HL-60/S4 treated with phorbol 12-myristate 13-acetate at 8.2 ng/mL for 4 days and 3 days (cell line): ENCODE measurements around the gene CHSY3.

Experiments
- in situ Hi-C: fragments of 300-500 bp; cut with MboI; formaldehyde crosslinking; loops from 2 replicates; pipeline ENCODE4 v1.15.0; 2022; ENCODE audit warnings: low sequenced_read_pairs

Gene CHSY3

GRCh38 chr5:129904102-129904666, at the start of gene CHSY3:
Gene CHSY3 (plus strand): TSS chr5:129904465.
- in situ Hi-C loops: no loop called here

- in situ Hi-C loops: no loop called here
These were observed 47.9 kb upstream of the CHSY3 start for GRCh38 chr5:129856325-129856724.

- in situ Hi-C loops: no loop called here
These were observed 47.1 kb upstream of the CHSY3 start for GRCh38 chr5:129857116-129857515.

- in situ Hi-C loops: no loop called here
These were observed 46.1 kb upstream of the CHSY3 start for GRCh38 chr5:129858131-129858675.

- in situ Hi-C loops: no loop called here
These were observed 19.9 kb upstream of the CHSY3 start for GRCh38 chr5:129884322-129884721.

- in situ Hi-C loops: no loop called here
These were observed 4.8 kb upstream of the CHSY3 start for GRCh38 chr5:129899454-129899853.

- in situ Hi-C loops: no loop called here
These were observed 1.4 kb upstream of the CHSY3 start for GRCh38 chr5:129902816-129903215.

GRCh38 chr5:129903466-129904101, 681 bp upstream of the CHSY3 start:
- in situ Hi-C loops: no loop called here

- in situ Hi-C loops: no loop called here
These were observed 605 bp downstream of the CHSY3 start for GRCh38 chr5:129904667-129905472.

- in situ Hi-C loops: no loop called here
These were observed 1.4 kb downstream of the CHSY3 start for GRCh38 chr5:129905473-129906176.

GRCh38 chr5:129906177-129906887, 2.1 kb downstream of the CHSY3 start:
- in situ Hi-C loops: no loop called here

- in situ Hi-C loops: no loop called here
These were observed 5.0 kb downstream of the CHSY3 start for GRCh38 chr5:129909225-129909624.

GRCh38 chr5:129912601-129913255, 8.5 kb downstream of the CHSY3 start:
- in situ Hi-C loops: no loop called here

- in situ Hi-C loops: no loop called here
These were observed 11.2 kb downstream of the CHSY3 start for GRCh38 chr5:129915415-129915814.

GRCh38 chr5:129917224-129917623, 13.0 kb downstream of the CHSY3 start:
- in situ Hi-C loops: no loop called here

- in situ Hi-C loops: no loop called here
These were observed 16.9 kb downstream of the CHSY3 start for GRCh38 chr5:129921204-129921603.

GRCh38 chr5:129930221-129930620, 26.0 kb downstream of the CHSY3 start:
- in situ Hi-C loops: no loop called here

GRCh38 chr5:129935626-129936025, 31.4 kb downstream of the CHSY3 start:
- in situ Hi-C loops: no loop called here

- in situ Hi-C loops: no loop called here
These were observed 33.8 kb downstream of the CHSY3 start for GRCh38 chr5:129938077-129938476.

- in situ Hi-C loops: no loop called here
These were observed 39.7 kb downstream of the CHSY3 start for GRCh38 chr5:129943936-129944335.
